Measurements from ENCODE around the gene TUBGCP3.

The TUBGCP3 gene

GRCh38 chr13:112441226-112441625 lies 146.7 kb downstream of the TUBGCP3 start:
- DNase-seq (ENCODE audit: insufficient read length, low spot score) (no peak), FAIRE-seq (no peak)
- TF ChIP-seq CTCF (IDR thresholded peaks at IDR 0.05; ENCODE audit: insufficient read depth, missing control alignments): no peak

- FAIRE-seq: no peak
- TF ChIP-seq CTCF (IDR thresholded peaks at IDR 0.05; ENCODE audit: insufficient read depth, missing control alignments): no peak
- no peak for DNase-seq (ENCODE audit: insufficient read length, low spot score)
Measured at GRCh38 chr13:112438515-112438914, 149.4 kb downstream of the TUBGCP3 start.

GRCh38 chr13:112438094-112438493 lies 149.9 kb downstream of the TUBGCP3 start:
- FAIRE-seq (no peak), DNase-seq (ENCODE audit: insufficient read length, low spot score) (no peak)
- TF ChIP-seq CTCF (IDR thresholded peaks at IDR 0.05; ENCODE audit: insufficient read depth, missing control alignments): no peak

- FAIRE-seq: no peak
Measured at GRCh38 chr13:112435973-112436372, 152.0 kb downstream of the TUBGCP3 start.

More at GRCh38 chr13:112435973-112436372, 152.0 kb downstream of the TUBGCP3 start:
- no peak for DNase-seq (ENCODE audit: insufficient read length, low spot score)
- no peak for TF ChIP-seq CTCF (IDR thresholded peaks at IDR 0.05; ENCODE audit: insufficient read depth, missing control alignments)
